ENCODE data around the gene PIAS2. TPM values are rescaled to one million over a fixed set of nuclear protein-coding genes. Genes with fewer than 3 reads are reported as not detected.
"Not testable (repeated sequence)": the region's sequence is repeated elsewhere in the genome, so short reads cannot be mapped to it uniquely, and the experiment has no call there.

The PIAS2 gene
- total RNA-seq, 1 donor from 2014 or later = 29.2 TPM

- intact Hi-C loops (cut with micrococcal nuclease) = no loop called here
Measured at GRCh38 chr18:46909497-46909896, 7.8 kb downstream of the PIAS2 start.

GRCh38 chr18:46903406-46903805, 13.9 kb downstream of the PIAS2 start:
- intact Hi-C loops (cut with micrococcal nuclease) = no loop called here

GRCh38 chr18:46899274-46899948, 17.9 kb downstream of the PIAS2 start:
- intact Hi-C loops (cut with micrococcal nuclease) = no loop called here

- intact Hi-C loops (cut with micrococcal nuclease) = no loop called here
Measured at GRCh38 chr18:46894124-46894523, 23.2 kb downstream of the PIAS2 start.

GRCh38 chr18:46893360-46893759, 23.9 kb downstream of the PIAS2 start:
- intact Hi-C loops (cut with micrococcal nuclease) = no loop called here

- intact Hi-C loops (cut with micrococcal nuclease) = no loop called here
Measured at GRCh38 chr18:46892842-46893241, 24.5 kb downstream of the PIAS2 start.

- intact Hi-C loops (cut with micrococcal nuclease) = no loop called here
Measured at GRCh38 chr18:46891742-46892214, 25.5 kb downstream of the PIAS2 start.

GRCh38 chr18:46888965-46889364, 28.3 kb downstream of the PIAS2 start:
- intact Hi-C loops (cut with micrococcal nuclease) = no loop called here

- intact Hi-C loops (cut with micrococcal nuclease) = no loop called here
Measured at GRCh38 chr18:46886893-46887292, 30.4 kb downstream of the PIAS2 start.

GRCh38 chr18:46883180-46883579, 34.1 kb downstream of the PIAS2 start:
- intact Hi-C loops (cut with micrococcal nuclease) = no loop called here

- intact Hi-C loops (cut with micrococcal nuclease) = no loop called here
Measured at GRCh38 chr18:46877329-46877987, 39.8 kb downstream of the PIAS2 start.

- intact Hi-C loops (cut with micrococcal nuclease) = no loop called here
Measured at GRCh38 chr18:46868169-46868921, 49.0 kb downstream of the PIAS2 start.

- intact Hi-C loops (cut with micrococcal nuclease) = no loop called here
Measured at GRCh38 chr18:46867367-46868143, 49.8 kb downstream of the PIAS2 start.

GRCh38 chr18:46866523-46866922, 50.8 kb downstream of the PIAS2 start:
- intact Hi-C loops (cut with micrococcal nuclease) = no loop called here

- intact Hi-C loops (cut with micrococcal nuclease) = not testable (repeated sequence)
Measured at GRCh38 chr18:46865245-46865644, 52.1 kb downstream of the PIAS2 start.

- intact Hi-C loops (cut with micrococcal nuclease) = no loop called here
Measured at GRCh38 chr18:46859855-46860254, 57.5 kb downstream of the PIAS2 start.

- intact Hi-C loops (cut with micrococcal nuclease) = no loop called here
Measured at GRCh38 chr18:46858290-46858689, 59.0 kb downstream of the PIAS2 start.

- intact Hi-C loops (cut with micrococcal nuclease) = no loop called here
Measured at GRCh38 chr18:46856973-46857372, 60.3 kb downstream of the PIAS2 start.

- intact Hi-C loops (cut with micrococcal nuclease) = no loop called here
Measured at GRCh38 chr18:46849007-46849406, 68.3 kb downstream of the PIAS2 start.

GRCh38 chr18:46843372-46843771, 73.9 kb downstream of the PIAS2 start:
- intact Hi-C loops (cut with micrococcal nuclease) = no loop called here

GRCh38 chr18:46842583-46842982, 74.7 kb downstream of the PIAS2 start:
- intact Hi-C loops (cut with micrococcal nuclease) = no loop called here

Measured in T-helper 2 cell treated with Interferon-gamma antibody and Interleukin-4, amounts not matched to agents 100 ng/mL and 5 ng/mL, for 36 hours (primary cell).